OCI-LY7 (cell line): Measurements from ENCODE around the gene IRF2. TPM values are rescaled to one million over a fixed set of nuclear protein-coding genes. Genes with fewer than 3 reads are reported as not detected.

Experiments used
- BruUV-seq: library from RNA; stranded (reverse); fragments of 400-500 nt; replicated peaks from 2 replicates; lab custom pipeline; 2021; lab: Mats Ljungman, UMichigan
- CTCF ChIA-PET: fragments of 300-600 bp; sonication (Branson Sonifier 250); formaldehyde crosslinking; loops from one replicate; lab custom pipeline; 2022; ENCODE audit warnings: antibody characterized with exemption; ENCODE audit not compliant: unreplicated experiment; lab: Charles Lee
- POLR2A ChIA-PET: fragments of 300-600 bp; sonication (Branson Sonifier 250); formaldehyde crosslinking; loops from one replicate; lab custom pipeline; 2022; ENCODE audit warnings: antibody characterized with exemption; lab: Charles Lee
- DNase-seq: peaks from one replicate; pipeline ENCODE4 v3.0.0-alpha.2; 2015; ENCODE audit warnings: low spot score
- H2AFZ ChIP-seq: fragments of 200-600 bp; sonication (generic), shearing (Covaris generic); 2 replicates; pipeline ENCODE4 v1.6.1; 2014; ENCODE audit warnings: mild to moderate bottlenecking, antibody characterized with exemption, low read length, moderate library complexity
- H3K27ac ChIP-seq: fragments of 200-600 bp; sonication (generic); 2 replicates; pipeline ENCODE4 v1.5.1; 2014; ENCODE audit warnings: mixed run types, low read depth, mild to moderate bottlenecking, moderate library complexity, low read length, inconsistent platforms; ENCODE audit not compliant: poor library complexity, severe bottlenecking
- H3K36me3 ChIP-seq: fragments of 200-600 bp; sonication (generic); 2 replicates; pipeline ENCODE4 v1.6.1; 2014; ENCODE audit warnings: mild to moderate bottlenecking, antibody characterized with exemption, low read length, moderate library complexity, mixed read lengths; ENCODE audit not compliant: insufficient read depth
- H3K4me1 ChIP-seq: fragments of 200-600 bp; sonication (generic); 2 replicates; pipeline ENCODE4 v1.5.1; 2014; ENCODE audit warnings: mild to moderate bottlenecking, low read length; ENCODE audit not compliant: insufficient read depth, poor library complexity, severe bottlenecking
- H3K4me2 ChIP-seq: fragments of 200-600 bp; sonication (generic); 2 replicates; pipeline ENCODE4 v1.6.1; 2014; ENCODE audit warnings: mild to moderate bottlenecking, low read length
- H3K4me3 ChIP-seq: fragments of 200-600 bp; sonication (generic); 2 replicates; pipeline ENCODE4 v1.5.1; 2014; ENCODE audit warnings: mild to moderate bottlenecking, low read depth, low read length; ENCODE audit not compliant: poor library complexity, severe bottlenecking
- H3K79me2 ChIP-seq: fragments of 200-600 bp; sonication (generic); 2 replicates; pipeline ENCODE4 v1.6.1; 2016; ENCODE audit warnings: low read depth, mild to moderate bottlenecking, low read length, moderate library complexity, mixed read lengths; ENCODE audit not compliant: insufficient read depth
- H3K9me2 ChIP-seq: fragments of 200-600 bp; sonication (generic); 2 replicates; pipeline ENCODE4 v1.6.1; 2016; ENCODE audit warnings: mild to moderate bottlenecking, low read length, mixed read lengths; ENCODE audit not compliant: insufficient read depth
- H3K9me3 ChIP-seq: fragments of 200-600 bp; sonication (generic); 2 replicates; pipeline ENCODE4 v1.6.1; 2014; ENCODE audit warnings: mild to moderate bottlenecking, mixed run types, low read length, mixed read lengths
- H4K20me1 ChIP-seq: fragments of 200-600 bp; sonication (generic); 2 replicates; pipeline ENCODE4 v1.6.1; 2014; ENCODE audit warnings: mild to moderate bottlenecking, antibody characterized with exemption, low read length, moderate library complexity, mixed read lengths; ENCODE audit not compliant: insufficient read depth
- EZH2phosphoT487 ChIP-seq: fragments of 200-600 bp; sonication (generic); IDR thresholded peaks from 2 replicates; pipeline ENCODE4 v1.6.1; 2018; ENCODE audit warnings: low read depth, borderline replicate concordance, mild to moderate bottlenecking, mixed run types, antibody characterized with exemption, low read length, moderate library complexity, mixed read lengths
- intact Hi-C: fragments of 100-400 bp; cut with micrococcal nuclease; formaldehyde crosslinking; loops from one replicate; pipeline ENCODE4 v1.10.0; 2022; ENCODE audit not compliant: unreplicated experiment
- total RNA-seq, 2 experiments: library from RNA; depleted of rRNA in 1 of 2; stranded (reverse); fragments of >200 nt in 1 of 2; shearing (Covaris generic) in 1 of 2; gene quantifications; 2 replicates each; pipeline ENCODE4 v1.2.3, GENCODE V29; 2014 to 2022
- TF ChIP-seq, protein P1 (sequence below): fragments of 200-600 bp; sonication (generic); conservative IDR thresholded peaks from 2 replicates; pipeline ENCODE4 v1.5.1; 2014; ENCODE audit warnings: mild to moderate bottlenecking, antibody characterized with exemption, low read length, moderate library complexity, mixed read lengths

Gene IRF2
- total RNA-seq, 2 experiments from 2014 or later = 32.3 to 37.8 TPM

GRCh38 chr4:184471881-184472613, 2.3 kb downstream of the IRF2 start:
- intact Hi-C loops = loop anchor here (1.0 to 10.0 kb wide), 8 partner anchors 88 to 967 kb away; partner anchors contain the start of genes CENPU and ING2
- H4K20me1 ChIP-seq = peaks cover 18% of the 10 kb centered on the region; the same call in 1 of the 2 replicates
- ChIA-PET POLR2A (interaction anchor here (0.9 kb wide), 1 partner anchor 63 kb away, joined by 3 read pairs; no protein-coding TSS in a partner anchor), CTCF (interaction anchor here (1.0 kb wide), 1 partner anchor 187 kb away, joined by 3 read pairs; no protein-coding TSS in a partner anchor)
- H2AFZ ChIP-seq = peak overlapping the region; percentile 6; the same call in 1 of the 2 replicates
- TF ChIP-seq, protein P1, sequence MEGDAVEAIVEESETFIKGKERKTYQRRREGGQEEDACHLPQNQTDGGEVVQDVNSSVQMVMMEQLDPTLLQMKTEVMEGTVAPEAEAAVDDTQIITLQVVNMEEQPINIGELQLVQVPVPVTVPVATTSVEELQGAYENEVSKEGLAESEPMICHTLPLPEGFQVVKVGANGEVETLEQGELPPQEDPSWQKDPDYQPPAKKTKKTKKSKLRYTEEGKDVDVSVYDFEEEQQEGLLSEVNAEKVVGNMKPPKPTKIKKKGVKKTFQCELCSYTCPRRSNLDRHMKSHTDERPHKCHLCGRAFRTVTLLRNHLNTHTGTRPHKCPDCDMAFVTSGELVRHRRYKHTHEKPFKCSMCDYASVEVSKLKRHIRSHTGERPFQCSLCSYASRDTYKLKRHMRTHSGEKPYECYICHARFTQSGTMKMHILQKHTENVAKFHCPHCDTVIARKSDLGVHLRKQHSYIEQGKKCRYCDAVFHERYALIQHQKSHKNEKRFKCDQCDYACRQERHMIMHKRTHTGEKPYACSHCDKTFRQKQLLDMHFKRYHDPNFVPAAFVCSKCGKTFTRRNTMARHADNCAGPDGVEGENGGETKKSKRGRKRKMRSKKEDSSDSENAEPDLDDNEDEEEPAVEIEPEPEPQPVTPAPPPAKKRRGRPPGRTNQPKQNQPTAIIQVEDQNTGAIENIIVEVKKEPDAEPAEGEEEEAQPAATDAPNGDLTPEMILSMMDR = peak; percentile 45; the same call in 1 of the 2 replicates
- TF ChIP-seq EZH2phosphoT487 = no peak
- H3K9me2 ChIP-seq = no peaks in the 10 kb centered on the region
- peak overlapping the region; percentile 89 for H3K4me3 ChIP-seq
- peaks cover 5% of the 10 kb centered on the region; the same call in 1 of the 2 replicates for H3K36me3 ChIP-seq
- DNase-seq = peak; percentile 84
- peak overlapping the region; percentile 74 for H3K4me2 ChIP-seq
- H3K79me2 ChIP-seq = peaks cover 81% of the 10 kb centered on the region
- H3K4me1 ChIP-seq = peaks cover 51% of the 10 kb centered on the region
- peak overlapping the region; percentile 70 for H3K27ac ChIP-seq
- no peaks in the 10 kb centered on the region for H3K9me3 ChIP-seq
- BruUV-seq = no TSS peak

DNA sequence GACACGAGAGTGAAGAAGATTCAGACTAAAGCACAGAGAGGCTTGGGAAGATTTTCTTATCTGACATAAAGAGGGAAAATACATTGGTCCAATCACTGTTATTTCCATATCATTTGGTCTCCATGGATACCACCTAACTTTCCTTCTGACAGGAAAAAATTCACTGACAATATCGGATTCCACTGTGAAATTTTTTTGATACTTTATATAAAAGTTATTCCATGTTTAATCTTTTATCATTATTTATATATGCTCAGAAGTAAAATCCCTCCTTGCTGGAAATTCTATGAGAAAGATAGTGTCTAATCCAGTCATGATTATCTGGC, 3.6 kb downstream of the IRF2 start:
- ChIA-PET CTCF (no interaction called here), POLR2A (interaction anchor here (0.7 to 1.3 kb wide), 3 partner anchors 8 to 119 kb away, joined by 3 read pairs; no protein-coding TSS in a partner anchor)
- BruUV-seq = no TSS peak
- no peaks in the 10 kb centered on the region for H3K9me3 ChIP-seq
- peaks cover 18% of the 10 kb centered on the region; the same call in 1 of the 2 replicates for H4K20me1 ChIP-seq
- peak overlapping the region; percentile 11 for H3K27ac ChIP-seq
- no peak for TF ChIP-seq EZH2phosphoT487
- TF ChIP-seq, protein P1 = no peak
- no peaks in the 10 kb centered on the region for H3K9me2 ChIP-seq
- H3K4me2 ChIP-seq = peak overlapping the region; percentile 74
- peaks cover 38% of the 10 kb centered on the region for H3K4me1 ChIP-seq
- no peak overlapping the region for H2AFZ ChIP-seq
- DNase-seq = no peak
- intact Hi-C loops = loop anchor here (2.0 to 10.0 kb wide), 5 partner anchors 124 to 966 kb away; partner anchors contain the start of genes CENPU and ING2
- H3K4me3 ChIP-seq = peak overlapping the region; percentile 89
- H3K79me2 ChIP-seq = peaks cover 79% of the 10 kb centered on the region
- no peaks in the 10 kb centered on the region for H3K36me3 ChIP-seq
